GM19452 (cell line): ENCODE results near the gene ZBTB20.

Experiments used
- ATAC-seq: cut with Tn5 transposase; IDR thresholded peaks from one replicate; pipeline ENCODE4 v1.9.1; 2021; ENCODE audit not compliant: unreplicated experiment

ZBTB20 gene

DNA sequence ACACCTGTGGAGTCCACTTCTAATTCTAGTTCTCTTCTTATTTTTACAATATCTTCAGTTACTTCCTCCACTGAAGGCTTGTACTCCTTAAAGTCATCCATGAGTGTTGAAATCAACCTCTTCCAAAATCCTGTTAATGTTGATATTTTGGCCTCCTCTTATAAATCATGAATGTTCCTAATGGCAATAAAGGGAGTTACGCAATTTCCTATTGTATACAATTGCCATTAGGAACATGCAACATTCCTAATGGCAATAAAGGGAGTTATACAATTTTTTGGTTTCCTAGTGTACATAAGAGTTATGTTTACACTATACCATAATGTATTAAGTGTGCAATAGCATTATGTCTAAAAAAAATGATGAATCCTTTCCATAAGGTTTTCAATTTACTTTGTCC is 862.4 kb downstream of the ZBTB20 start:
- no peak for ATAC-seq
